GM18505 (cell line): Measurements from ENCODE around the gene ATIC.

ENCODE experiments used
- ATAC-seq: cut with Tn5 transposase; IDR thresholded peaks from one replicate; pipeline ENCODE4 v1.9.1; 2021; ENCODE audit not compliant: unreplicated experiment
- POLR2A ChIP-seq: IDR thresholded peaks from 4 replicates; pipeline ENCODE4 v1.6.1; 2011; ENCODE audit warnings: borderline replicate concordance; ENCODE audit not compliant: insufficient read depth, insufficient read length; ENCODE audit errors: extremely low read depth

The ATIC gene

GRCh38 chr2:215368493-215368809 is 56.6 kb downstream of the ATIC start:
- ATAC-seq, result no peak
- no peak for TF ChIP-seq POLR2A

GRCh38 chr2:215369181-215369760 is 57.4 kb downstream of the ATIC start:
- no peak for ATAC-seq
- TF ChIP-seq POLR2A, result no peak

GRCh38 chr2:215370112-215370965 is 58.5 kb downstream of the ATIC start:
- no peak for TF ChIP-seq POLR2A
- no peak for ATAC-seq

GRCh38 chr2:215371915-215372897 is 60.3 kb downstream of the ATIC start:
- no peak for TF ChIP-seq POLR2A
- no peak for ATAC-seq

- ATAC-seq, result no peak
- no peak for TF ChIP-seq POLR2A
Observed at GRCh38 chr2:215372968-215373649, 61.2 kb downstream of the ATIC start.

- ATAC-seq, result no peak
Observed at GRCh38 chr2:215374002-215374401, 62.1 kb downstream of the ATIC start.

GRCh38 chr2:215374642-215375466 is 63.0 kb downstream of the ATIC start:
- TF ChIP-seq POLR2A, result no peak

More at GRCh38 chr2:215374002-215374401, 62.1 kb downstream of the ATIC start:
- no peak for TF ChIP-seq POLR2A

GRCh38 chr2:215375467-215375830 is 63.6 kb downstream of the ATIC start:
- ATAC-seq, result no peak
- TF ChIP-seq POLR2A, result no peak

More at GRCh38 chr2:215374642-215375466, 63.0 kb downstream of the ATIC start:
- no peak for ATAC-seq

- no peak for ATAC-seq
- TF ChIP-seq POLR2A, result no peak
Observed at GRCh38 chr2:215376103-215376780, 64.4 kb downstream of the ATIC start.

- no peak for ATAC-seq
- TF ChIP-seq POLR2A, result no peak
Observed at GRCh38 chr2:215377283-215377682, 65.4 kb downstream of the ATIC start.

- ATAC-seq, result no peak
- no peak for TF ChIP-seq POLR2A
Observed at GRCh38 chr2:215378045-215378444, 66.2 kb downstream of the ATIC start.

- no peak for TF ChIP-seq POLR2A
- ATAC-seq, result no peak
Observed at GRCh38 chr2:215379039-215379438, 67.2 kb downstream of the ATIC start.

- no peak for ATAC-seq
- TF ChIP-seq POLR2A, result no peak
Observed at GRCh38 chr2:215379948-215380347, 68.1 kb downstream of the ATIC start.
